ENCODE results near the gene MAP3K12. TPM values are rescaled to one million over a fixed set of nuclear protein-coding genes. Genes with fewer than 3 reads are reported as not detected.
"Not testable (repeated sequence)": the region's sequence is repeated elsewhere in the genome, so short reads cannot be mapped to it uniquely, and the experiment has no call there.

Gene MAP3K12
- total and polyA plus RNA-seq, 2 donors = 8.3 to 16.3 TPM

DNA sequence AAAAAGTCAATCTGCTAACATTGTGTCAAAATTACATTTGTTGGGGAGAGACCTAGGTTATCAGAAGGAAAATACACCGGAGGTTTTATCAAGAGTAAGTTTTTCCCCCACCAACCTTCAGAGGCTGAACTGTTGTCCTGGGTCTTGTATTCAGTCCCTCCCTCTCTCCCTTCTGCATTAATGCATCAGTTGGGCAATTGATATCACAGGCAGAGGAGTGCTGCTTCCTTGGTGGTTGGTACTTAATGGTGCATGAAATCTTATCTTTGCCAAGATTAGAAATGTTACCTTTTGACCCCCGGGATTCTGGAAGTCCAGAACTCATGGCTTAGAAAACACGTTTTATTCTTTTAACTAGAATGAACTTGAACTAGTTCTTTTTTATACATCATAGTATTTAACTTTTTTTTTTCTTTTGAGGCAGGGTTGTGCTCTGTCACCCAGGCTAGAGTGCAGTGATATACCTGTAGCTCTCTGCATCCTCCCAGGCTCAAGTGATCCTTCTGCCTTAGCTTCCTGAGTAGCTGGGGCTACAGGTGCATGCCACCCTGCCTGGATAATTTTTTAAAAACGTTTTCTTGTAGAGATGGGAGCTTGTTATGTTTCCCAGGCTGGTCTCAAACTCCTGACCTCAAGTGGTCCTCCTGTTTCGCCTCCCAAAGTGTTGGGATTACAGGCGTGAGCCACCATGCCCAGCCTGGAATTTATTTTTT, 42.4 kb downstream of the MAP3K12 start:
- Histone ChIP-seq H3K9me3 (ENCODE audit: control insufficient read depth in 2 of 2, insufficient read depth in 1 of 2, low read length in 1 of 2) (peaks cover 0 to 3% of the 10 kb centered on the region in 2 donors), H3K27me3 (ENCODE audit: control insufficient read depth in 2 of 2, insufficient read depth in 1 of 2, low read length in 1 of 2) (no peaks in the 10 kb centered on the region), H3K4me3 (ENCODE audit: low read length in 2 of 2) (no peak overlapping the region), H3K36me3 (ENCODE audit: control insufficient read depth in 2 of 2, insufficient read depth in 2 of 2, low read length in 1 of 2) (peaks cover 70 to 82% of the 10 kb centered on the region in 2 donors), H3K4me1 (ENCODE audit: control insufficient read depth in 2 of 2, insufficient read depth in 2 of 2, low read length in 2 of 2) (peaks cover 5 to 6% of the 10 kb centered on the region in 2 donors), H3K27ac (ENCODE audit: low read depth in 1 of 2, low read length in 1 of 2) (no peak overlapping the region)
- WGBS = 96% methylated on average over 6 of the region's 6 CpGs
- DNase-seq (ENCODE audit: low read depth in 6 of 9, low spot score in 9 of 9) = no peak

- Histone ChIP-seq H3K36me3 (ENCODE audit: control insufficient read depth in 2 of 2, insufficient read depth in 2 of 2, low read length in 1 of 2) (peaks cover 52 to 61% of the 10 kb centered on the region in 2 donors), H3K9me3 (ENCODE audit: control insufficient read depth in 2 of 2, insufficient read depth in 1 of 2, low read length in 1 of 2) (peaks cover 0 to 3% of the 10 kb centered on the region in 2 donors), H3K27ac (ENCODE audit: low read depth in 1 of 2, low read length in 1 of 2) (no peak overlapping the region), H3K27me3 (ENCODE audit: control insufficient read depth in 2 of 2, insufficient read depth in 1 of 2, low read length in 1 of 2) (no peaks in the 10 kb centered on the region), H3K4me1 (ENCODE audit: control insufficient read depth in 2 of 2, insufficient read depth in 2 of 2, low read length in 2 of 2) (peaks cover 5 to 6% of the 10 kb centered on the region in 2 donors), H3K4me3 (ENCODE audit: low read length in 2 of 2) (no peak overlapping the region)
- DNase-seq (ENCODE audit: low read depth in 6 of 9, low spot score in 9 of 9) = no peak
- 91% methylated on average over 3 of the region's 3 CpGs for WGBS
Observed at GRCh38 chr12:53454707-53455106, 44.6 kb downstream of the MAP3K12 start.

DNA sequence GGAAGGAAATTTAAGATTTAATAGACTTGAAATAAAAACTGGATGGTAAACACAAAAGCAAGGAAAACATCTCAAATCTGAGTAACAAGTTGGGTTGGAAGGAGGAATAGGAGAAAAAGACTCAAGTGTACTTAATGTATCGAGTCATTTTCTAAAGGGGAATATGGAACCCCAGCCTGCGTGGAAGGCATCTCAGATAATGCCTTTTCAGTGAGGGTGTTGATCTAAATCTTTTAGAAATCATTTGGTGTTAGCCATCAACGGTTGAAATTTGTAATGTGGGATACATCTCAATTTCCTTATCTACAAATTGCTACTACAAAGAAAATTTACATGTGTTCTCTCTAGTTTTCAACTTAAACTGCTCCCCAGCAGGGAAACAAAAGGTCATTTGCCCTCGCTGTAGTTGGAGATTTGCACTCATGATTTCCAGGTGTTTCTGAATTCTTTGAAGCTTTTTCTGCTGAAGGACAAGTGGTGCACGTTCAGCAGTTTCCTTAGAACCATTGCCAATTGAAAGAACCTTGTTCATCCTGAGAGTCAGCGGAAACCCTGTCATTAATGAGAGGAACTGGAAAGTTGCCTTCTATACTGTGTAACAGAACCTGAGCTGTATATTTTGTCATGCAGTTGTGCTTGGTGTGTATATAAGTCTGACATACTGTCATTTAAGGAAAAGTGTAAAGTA, 45.2 kb downstream of the MAP3K12 start:
- Histone ChIP-seq H3K4me3 (ENCODE audit: low read length in 2 of 2) (peak overlapping the region; percentile 56 to 97), H3K27ac (ENCODE audit: low read depth in 1 of 2, low read length in 1 of 2) (no peak overlapping the region), H3K36me3 (ENCODE audit: control insufficient read depth in 2 of 2, insufficient read depth in 2 of 2, low read length in 1 of 2) (peaks cover 47 to 55% of the 10 kb centered on the region in 2 donors), H3K27me3 (ENCODE audit: control insufficient read depth in 2 of 2, insufficient read depth in 1 of 2, low read length in 1 of 2) (no peaks in the 10 kb centered on the region), H3K9me3 (ENCODE audit: control insufficient read depth in 2 of 2, insufficient read depth in 1 of 2, low read length in 1 of 2) (peaks cover 0 to 3% of the 10 kb centered on the region in 2 donors), H3K4me1 (ENCODE audit: control insufficient read depth in 2 of 2, insufficient read depth in 2 of 2, low read length in 2 of 2) (peaks cover 5 to 6% of the 10 kb centered on the region in 2 donors)
- WGBS = 65% methylated on average over 6 of the region's 6 CpGs
- DNase-seq (ENCODE audit: low read depth in 6 of 9, low spot score in 9 of 9) = no peak

- Histone ChIP-seq H3K27me3 (ENCODE audit: control insufficient read depth in 2 of 2, insufficient read depth in 1 of 2, low read length in 1 of 2) (no peaks in the 10 kb centered on the region), H3K4me3 (ENCODE audit: low read length in 2 of 2) (peak overlapping the region; percentile 56 to 97), H3K27ac (ENCODE audit: low read depth in 1 of 2, low read length in 1 of 2) (peak overlapping the region; percentile 99), H3K36me3 (ENCODE audit: control insufficient read depth in 2 of 2, insufficient read depth in 2 of 2, low read length in 1 of 2) (peaks cover 39 to 45% of the 10 kb centered on the region in 2 donors), H3K4me1 (ENCODE audit: control insufficient read depth in 2 of 2, insufficient read depth in 2 of 2, low read length in 2 of 2) (peaks cover 5 to 6% of the 10 kb centered on the region in 2 donors), H3K9me3 (ENCODE audit: control insufficient read depth in 2 of 2, insufficient read depth in 1 of 2, low read length in 1 of 2) (peaks cover 0 to 3% of the 10 kb centered on the region in 2 donors)
- under 1% methylated on average over 77 of the region's 82 CpGs for WGBS
- peak; percentile 51 to 91 (median 73) for DNase-seq (ENCODE audit: low read depth in 6 of 9, low spot score in 9 of 9)
Observed at GRCh38 chr12:53452159-53453077, 46.8 kb downstream of the MAP3K12 start.

DNA sequence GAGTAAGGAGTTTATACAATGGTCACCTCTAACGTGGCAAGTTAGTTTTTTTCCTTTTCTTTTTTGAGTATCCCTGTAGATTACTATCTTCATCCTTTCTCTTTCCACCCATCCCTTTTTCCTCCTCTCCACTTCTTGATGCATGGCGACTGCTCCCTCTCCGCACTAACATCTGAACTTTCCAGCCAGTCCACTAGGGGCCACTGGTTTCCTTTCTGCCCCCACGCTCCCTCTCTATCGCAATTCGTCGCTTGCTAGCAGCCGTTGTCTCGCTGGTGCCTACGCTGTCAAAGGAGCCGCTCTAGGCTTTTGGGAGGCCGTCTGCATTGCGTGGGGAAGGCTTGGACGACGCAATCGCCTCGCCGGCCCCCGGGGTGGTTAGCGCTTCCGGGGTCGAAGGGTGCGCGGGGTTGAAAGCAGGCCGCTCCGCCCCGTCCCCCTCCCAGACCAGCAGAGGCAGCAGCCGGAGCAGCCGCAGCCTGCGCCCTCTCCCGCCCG, 47.5 kb downstream of the MAP3K12 start, which contains the start of gene PCBP2:
Gene PCBP2, plus strand, starts transcription at position 442 of the 498 bp plus-strand sequence. CDS start 2,699 bp downstream, outside the sequence.
- peak within 1 kb of the TSS; percentile 56 to 97 for H3K4me3 ChIP-seq (ENCODE audit: low read length in 2 of 2)
- H3K27ac ChIP-seq (ENCODE audit: low read depth in 1 of 2, low read length in 1 of 2) = peak within 1 kb of the TSS; percentile 99
- no peaks in the 10 kb centered on the region for H3K27me3 ChIP-seq (ENCODE audit: control insufficient read depth in 2 of 2, insufficient read depth in 1 of 2, low read length in 1 of 2)
- H3K9me3 ChIP-seq (ENCODE audit: control insufficient read depth in 2 of 2, insufficient read depth in 1 of 2, low read length in 1 of 2) = peaks cover 0 to 3% of the 10 kb centered on the region in 2 donors
- peaks cover 37 to 38% of the 10 kb centered on the region in 2 donors for H3K36me3 ChIP-seq (ENCODE audit: control insufficient read depth in 2 of 2, insufficient read depth in 2 of 2, low read length in 1 of 2)
- H3K4me1 ChIP-seq (ENCODE audit: control insufficient read depth in 2 of 2, insufficient read depth in 2 of 2, low read length in 2 of 2) = peaks cover 5 to 6% of the 10 kb centered on the region in 2 donors
- DNase-seq (ENCODE audit: low read depth in 6 of 9, low spot score in 9 of 9) = peak; percentile 83 to 99 (median 97)
- WGBS = under 1% methylated on average over 32 of the region's 32 CpGs

DNA sequence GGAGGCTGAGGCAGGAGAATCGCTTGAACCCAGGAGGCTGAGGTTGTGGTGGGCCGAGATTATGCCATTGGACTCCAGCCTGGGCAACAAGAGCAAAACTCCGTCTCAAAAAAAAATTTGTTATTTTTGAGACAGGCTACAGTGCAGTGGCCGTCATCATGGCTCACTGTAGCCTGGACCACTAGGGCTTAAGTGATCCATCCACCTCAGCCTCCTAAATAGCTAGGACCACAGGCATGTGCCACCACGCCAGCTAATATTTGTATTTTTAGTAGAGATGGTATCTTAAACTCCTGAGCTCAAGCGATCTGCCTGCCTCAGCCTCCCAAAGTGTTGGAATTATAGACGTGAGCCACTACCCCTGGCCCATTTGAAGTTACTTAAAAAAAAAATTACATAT, 48.3 kb downstream of the MAP3K12 start:
- Histone ChIP-seq H3K4me1 (ENCODE audit: control insufficient read depth in 2 of 2, insufficient read depth in 2 of 2, low read length in 2 of 2) (peaks cover 5 to 6% of the 10 kb centered on the region in 2 donors), H3K27me3 (ENCODE audit: control insufficient read depth in 2 of 2, insufficient read depth in 1 of 2, low read length in 1 of 2) (no peaks in the 10 kb centered on the region), H3K4me3 (ENCODE audit: low read length in 2 of 2) (no peak overlapping the region), H3K36me3 (ENCODE audit: control insufficient read depth in 2 of 2, insufficient read depth in 2 of 2, low read length in 1 of 2) (peaks cover 34% of the 10 kb centered on the region in 2 donors), H3K27ac (ENCODE audit: low read depth in 1 of 2, low read length in 1 of 2) (no peak overlapping the region), H3K9me3 (ENCODE audit: control insufficient read depth in 2 of 2, insufficient read depth in 1 of 2, low read length in 1 of 2) (peaks cover 0 to 3% of the 10 kb centered on the region in 2 donors)
- no peak for DNase-seq (ENCODE audit: low read depth in 6 of 9, low spot score in 9 of 9)
- 99% methylated on average over 7 of the region's 7 CpGs for WGBS

DNA sequence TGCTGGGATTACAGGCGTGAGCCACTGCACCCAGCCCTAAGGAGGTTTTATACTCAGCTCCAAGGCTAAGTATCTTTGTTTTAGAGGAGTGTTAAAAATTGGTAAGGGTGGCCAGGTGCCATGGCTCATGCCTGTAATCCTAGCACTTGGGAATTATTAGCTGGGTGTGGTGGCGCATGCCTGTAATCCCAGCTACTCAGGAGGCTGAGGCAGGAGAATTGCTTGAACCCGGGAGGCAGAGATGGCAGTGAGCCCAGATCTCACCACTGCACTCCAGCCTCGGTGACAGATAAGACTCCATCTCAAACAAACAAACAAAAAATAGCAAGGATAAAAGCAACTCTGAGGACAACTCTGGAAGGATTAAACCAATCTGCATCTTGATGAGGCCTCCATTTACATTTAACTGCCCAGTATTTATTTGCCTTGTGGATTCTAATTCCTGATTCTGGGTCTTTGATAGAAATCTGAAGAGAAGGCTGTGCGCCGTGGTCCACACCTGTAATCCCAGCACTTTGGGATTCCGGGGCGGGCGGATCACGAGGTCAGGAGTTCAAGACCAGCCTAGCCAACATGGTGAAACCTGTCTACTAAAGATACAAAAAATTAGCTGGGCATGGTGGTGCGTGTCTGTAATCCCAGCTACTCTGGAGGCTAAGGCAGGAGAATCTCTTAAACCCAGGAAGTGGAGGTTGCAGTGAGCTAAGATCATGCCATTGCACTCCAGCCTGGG, 54.5 kb downstream of the MAP3K12 start:
- H3K27me3 ChIP-seq (ENCODE audit: control insufficient read depth in 2 of 2, insufficient read depth in 1 of 2, low read length in 1 of 2); H3K9me3 ChIP-seq (ENCODE audit: control insufficient read depth in 2 of 2, insufficient read depth in 1 of 2, low read length in 1 of 2); H3K27ac ChIP-seq (ENCODE audit: low read depth in 1 of 2, low read length in 1 of 2); H3K4me3 ChIP-seq (ENCODE audit: low read length in 2 of 2); DNase-seq (ENCODE audit: low read depth in 6 of 9, low spot score in 9 of 9): not testable (repeated sequence)
- 97% methylated on average over 11 of the region's 11 CpGs for WGBS
- Histone ChIP-seq H3K4me1 (ENCODE audit: control insufficient read depth in 2 of 2, insufficient read depth in 2 of 2, low read length in 2 of 2) (peaks cover 14 to 24% of the 10 kb centered on the region in 2 donors), H3K36me3 (ENCODE audit: control insufficient read depth in 2 of 2, insufficient read depth in 2 of 2, low read length in 1 of 2) (peaks cover 31 to 35% of the 10 kb centered on the region in 2 donors)

GRCh38 chr12:53443955-53444354, 55.3 kb downstream of the MAP3K12 start:
- DNase-seq (ENCODE audit: low read depth in 6 of 9, low spot score in 9 of 9) = no peak
- H3K4me1 ChIP-seq (ENCODE audit: control insufficient read depth in 2 of 2, insufficient read depth in 2 of 2, low read length in 2 of 2) = peaks cover 14 to 24% of the 10 kb centered on the region in 2 donors
- over 99% methylated on average over 4 of the region's 4 CpGs for WGBS
- H3K27me3 ChIP-seq (ENCODE audit: control insufficient read depth in 2 of 2, insufficient read depth in 1 of 2, low read length in 1 of 2) = no peaks in the 10 kb centered on the region
- no peak overlapping the region for H3K4me3 ChIP-seq (ENCODE audit: low read length in 2 of 2)
- no peak overlapping the region for H3K27ac ChIP-seq (ENCODE audit: low read depth in 1 of 2, low read length in 1 of 2)
- peaks cover 0 to 6% of the 10 kb centered on the region in 2 donors for H3K9me3 ChIP-seq (ENCODE audit: control insufficient read depth in 2 of 2, insufficient read depth in 1 of 2, low read length in 1 of 2)
- H3K36me3 ChIP-seq (ENCODE audit: control insufficient read depth in 2 of 2, insufficient read depth in 2 of 2, low read length in 1 of 2) = peaks cover 31 to 35% of the 10 kb centered on the region in 2 donors

All from thymus (tissue), 11 donors.